ENCODE measurements around the gene C10orf120. TPM values are rescaled to one million over a fixed set of nuclear protein-coding genes. Genes with fewer than 3 reads are reported as not detected.

C10orf120 gene
- polyA plus RNA-seq, 2 of the 4 experiments (the other 2 are of a cell fraction) = not detected

GRCh38 chr10:122729126-122729525 lies 29.5 kb upstream of the C10orf120 start:
- Histone ChIP-seq H3K27ac (no peak overlapping the region), H3K4me2 (no peak overlapping the region), H3K4me3 (no peak overlapping the region), H3K9me3 (no peaks in the 10 kb centered on the region), H3K4me1 (no peaks in the 10 kb centered on the region)
- DNase-seq (ENCODE audit: low read depth in 1 of 2, low spot score in 1 of 2) (no peak), ATAC-seq (no peak), FAIRE-seq (no peak)
- 5% methylated on average over 8 of the region's 9 CpGs for WGBS (ENCODE audit: missing lambda C conversion rate)
- TF ChIP-seq USF2 (IDR thresholded peaks at IDR 0.05) (no peak), PBX3 (IDR thresholded peaks at IDR 0.05) (no peak), FOSB (CRISPR knock-in tag; IDR thresholded peaks at IDR 0.05) (no peak), CBX2 (IDR thresholded peaks at IDR 0.05; ENCODE audit: borderline replicate concordance, low read depth) (no peak), RFX5 (IDR thresholded peaks at IDR 0.05) (no peak), MAZ (IDR thresholded peaks at IDR 0.05; ENCODE audit: borderline replicate concordance, low read depth, low read length) (no peak), EHF (CRISPR knock-in tag; IDR thresholded peaks at IDR 0.05) (no peak), GATA3 (IDR thresholded peaks at IDR 0.05; ENCODE audit: borderline replicate concordance) (no peak), BCL3 (IDR thresholded peaks at IDR 0.05) (no peak), TP53 (CRISPR knock-in tag; IDR thresholded peaks at IDR 0.05) (no peak), ZFP36 (IDR thresholded peaks at IDR 0.05; ENCODE audit: borderline replicate concordance, partially characterized antibody) (no peak)
- ChIA-PET POLR2A (no interaction called here), CTCF (no interaction called here)

- ChIA-PET CTCF (no interaction called here), POLR2A (no interaction called here)
- WGBS (ENCODE audit: missing lambda C conversion rate) = 0% methylated on average over 5 of the region's 5 CpGs
- H3K9me3 ChIP-seq = no peaks in the 10 kb centered on the region
- H3K27ac ChIP-seq = no peak overlapping the region
- no peak for ATAC-seq
- no peak for DNase-seq (ENCODE audit: low read depth in 1 of 2, low spot score in 1 of 2)
- no peak for FAIRE-seq
- H3K4me1 ChIP-seq = no peaks in the 10 kb centered on the region
- H3K4me3 ChIP-seq = no peak overlapping the region
- H3K4me2 ChIP-seq = no peak overlapping the region
- TF ChIP-seq GATA3 (IDR thresholded peaks at IDR 0.05; ENCODE audit: borderline replicate concordance) (no peak), REST (IDR thresholded peaks at IDR 0.05) (peak; percentile 43; the same call in 1 of the 2 replicates), USF2 (IDR thresholded peaks at IDR 0.05) (no peak), ZFP36 (IDR thresholded peaks at IDR 0.05; ENCODE audit: borderline replicate concordance, partially characterized antibody) (no peak)
Observed at GRCh38 chr10:122727426-122727825, 27.8 kb upstream of the C10orf120 start.

- Histone ChIP-seq H3K4me1 (no peaks in the 10 kb centered on the region), H3K4me3 (no peak overlapping the region), H3K4me2 (no peak overlapping the region), H3K9me3 (no peaks in the 10 kb centered on the region), H3K27ac (no peak overlapping the region)
- ATAC-seq (peak in 1 of 2 experiments; percentile 75; a peak in 3 of 6 replicates), FAIRE-seq (no peak), DNase-seq (ENCODE audit: low read depth in 1 of 2, low spot score in 1 of 2) (peak in 1 of 2 experiments; percentile 14)
- CTCF ChIA-PET = no interaction called here
- 1% methylated on average over 4 of the region's 5 CpGs for WGBS (ENCODE audit: missing lambda C conversion rate)
- POLR2A ChIA-PET = no interaction called here
- TF ChIP-seq ZC3H11A (IDR thresholded peaks at IDR 0.05) = no peak
Observed at GRCh38 chr10:122725768-122726167, 26.1 kb upstream of the C10orf120 start.

Measured in A549 (cell line).